GM12872 (cell line): ENCODE data around the gene KIR2DL3.

Source experiments
- CTCF ChIP-seq: IDR thresholded peaks from 3 replicates; pipeline ENCODE4 v1.5.1; 2011; ENCODE audit warnings: low read depth, mild to moderate bottlenecking, low read length, moderate library complexity; ENCODE audit not compliant: insufficient read depth

KIR2DL3 gene

GRCh38 chr19:54707962-54708361 lies 30.4 kb upstream of the KIR2DL3 start:
- no peak for TF ChIP-seq CTCF

GRCh38 chr19:54708781-54709180 lies 29.5 kb upstream of the KIR2DL3 start:
- TF ChIP-seq CTCF: no peak

GRCh38 chr19:54709212-54709948 lies 28.9 kb upstream of the KIR2DL3 start:
- TF ChIP-seq CTCF: no peak

GRCh38 chr19:54724142-54724541 lies 14.2 kb upstream of the KIR2DL3 start, which contains the start of gene KIR3DL3:
Gene KIR3DL3 (plus strand): TSS chr19:54724442. CDS start chr19:54724497, 55 bp downstream.
- TF ChIP-seq CTCF: no peak

- no peak for TF ChIP-seq CTCF
Measured at GRCh38 chr19:54724644-54725043, 13.7 kb upstream of the KIR2DL3 start.

GRCh38 chr19:54725321-54725720 lies 13.0 kb upstream of the KIR2DL3 start:
- TF ChIP-seq CTCF: no peak

- TF ChIP-seq CTCF: no peak
Measured at GRCh38 chr19:54727562-54727961, 10.8 kb upstream of the KIR2DL3 start.
